Endothelial cell of umbilical vein (primary cell): ENCODE results near the gene IL17REL. TPM values are rescaled to one million over a fixed set of nuclear protein-coding genes. Genes with fewer than 3 reads are reported as not detected.

Source experiments
- BruUV-seq: library from RNA; stranded (reverse); fragments of 400-500 nt; replicated peaks from 2 replicates; lab custom pipeline; 2021; lab: Mats Ljungman, UMichigan
- CTCF ChIA-PET: fragments of 300-600, 350-600 bp; sonication (Branson Sonifier 250); formaldehyde crosslinking; loops from one replicate; lab custom pipeline; 2021; ENCODE audit warnings: antibody characterized with exemption, inconsistent platforms; lab: Charles Lee
- POLR2A ChIA-PET: fragments of 300-600, 350-600 bp; sonication (Branson Sonifier 250); formaldehyde crosslinking; loops from one replicate; lab custom pipeline; 2021; ENCODE audit warnings: antibody characterized with exemption, inconsistent platforms; lab: Charles Lee
- DNase-seq: peaks from one replicate; pipeline ENCODE4 v3.0.0-alpha.2; 2011; ENCODE audit warnings: low read depth, low spot score
- FAIRE-seq: peaks from 2 replicates; lab custom pipeline; 2011; peaks lifted over from hg19 to GRCh38; lab: Jason Lieb, UNC
- H2AFZ ChIP-seq: 2 replicates; pipeline ENCODE4 v1.6.0; 2012; ENCODE audit warnings: low read depth, low read length, control low read depth, inconsistent platforms
- H3K27ac ChIP-seq: 2 replicates; pipeline ENCODE4 v1.5.1; 2011; ENCODE audit warnings: low read depth, mild to moderate bottlenecking, control low read depth, low read length, moderate library complexity; ENCODE audit not compliant: insufficient read depth
- H3K27me3 ChIP-seq, 2 experiments: 2 replicates each; pipeline versions ENCODE4 v1.6.0 to v1.6.1; 2011; ENCODE audit warnings: low read length in 2 of 2, mixed read lengths in 1 of 2; ENCODE audit not compliant: control insufficient read depth in 2 of 2, insufficient read depth in 2 of 2
- H3K36me3 ChIP-seq, 2 experiments: 2 replicates in 1 of 2; 3 replicates in 1 of 2; pipeline ENCODE4 v1.5.1; 2011; ENCODE audit warnings: low read length in 2 of 2, mild to moderate bottlenecking in 1 of 2, moderate library complexity in 1 of 2; ENCODE audit not compliant: control insufficient read depth in 2 of 2, insufficient read depth in 2 of 2; ENCODE audit errors: extremely low read depth in 1 of 2
- H3K4me1 ChIP-seq: 3 replicates; pipeline ENCODE4 v1.5.1; 2011; ENCODE audit warnings: mild to moderate bottlenecking, low read length; ENCODE audit not compliant: control insufficient read depth, insufficient read depth; ENCODE audit errors: extremely low read depth
- H3K4me2 ChIP-seq: 2 replicates; pipeline ENCODE4 v1.6.1; 2011; ENCODE audit warnings: low read length, control low read depth, mixed read lengths; ENCODE audit not compliant: insufficient read depth
- H3K4me3 ChIP-seq, 3 experiments: fragments of 200-600 bp in 1 of 3; sonication (generic), shearing (Covaris generic) in 1 of 3; replicated peaks in 1 of 3; 2 replicates each; pipeline ENCODE4 v1.5.1; 2011 to 2016; ENCODE audit warnings: control low read depth in 3 of 3, low read length in 3 of 3, mild to moderate bottlenecking in 2 of 3, inconsistent platforms in 1 of 3, low read depth in 1 of 3, moderate library complexity in 1 of 3; ENCODE audit not compliant: insufficient read depth in 1 of 3
- H3K79me2 ChIP-seq: 2 replicates; pipeline ENCODE4 v1.6.0; 2012; ENCODE audit warnings: low read length, inconsistent platforms; ENCODE audit not compliant: control insufficient read depth, insufficient read depth
- H3K9ac ChIP-seq: replicated peaks from 2 replicates; pipeline ENCODE3; 2011; ENCODE audit warnings: low read length, control low read depth; ENCODE audit not compliant: insufficient read depth; ENCODE audit errors: extremely low read depth
- H3K9me1 ChIP-seq: replicated peaks from 3 replicates; pipeline ENCODE4 v1.6.0; 2011; ENCODE audit warnings: mild to moderate bottlenecking, low read length; ENCODE audit not compliant: control insufficient read depth, insufficient read depth; ENCODE audit errors: extremely low read depth
- H3K9me3 ChIP-seq: replicated peaks from 2 replicates; pipeline ENCODE4 v1.5.1; 2012; ENCODE audit warnings: low read length, inconsistent platforms; ENCODE audit not compliant: control insufficient read depth, insufficient read depth
- H4K20me1 ChIP-seq: replicated peaks from 2 replicates; pipeline ENCODE3; 2011; ENCODE audit warnings: mild to moderate bottlenecking, low read length; ENCODE audit not compliant: control insufficient read depth, insufficient read depth; ENCODE audit errors: extremely low read depth
- GATA2 ChIP-seq: IDR thresholded peaks from 2 replicates; pipeline ENCODE4 v1.7.0; 2011; ENCODE audit warnings: low read depth, mild to moderate bottlenecking, moderate library complexity, mixed read lengths, low read length; ENCODE audit not compliant: insufficient read length, insufficient read depth
- JUN ChIP-seq: IDR thresholded peaks from 2 replicates; pipeline ENCODE4 v1.6.1; 2011; ENCODE audit warnings: borderline replicate concordance, low read depth; ENCODE audit not compliant: insufficient read length, insufficient read depth
- MAX ChIP-seq: IDR thresholded peaks from 2 replicates; pipeline ENCODE4 v1.6.1; 2011; ENCODE audit not compliant: insufficient read depth, insufficient read length
- MYC ChIP-seq: IDR thresholded peaks from one replicate; pipeline ENCODE4 v1.6.1; 2011; ENCODE audit warnings: mild to moderate bottlenecking, low read depth, low read length
- POLR2A ChIP-seq: IDR thresholded peaks from 2 replicates; pipeline ENCODE4 v1.6.1; 2012; ENCODE audit warnings: low read depth, mild to moderate bottlenecking, control low read depth, low read length
- POLR2AphosphoS5 ChIP-seq: IDR thresholded peaks from 2 replicates; pipeline ENCODE4 v1.6.1; 2012; ENCODE audit warnings: low read depth, mild to moderate bottlenecking, control low read depth, low read length, moderate library complexity; ENCODE audit not compliant: insufficient read depth
- dilution Hi-C: fragments of 300-500 bp; cut with MboI; formaldehyde crosslinking; loops from one replicate; pipeline ENCODE4 v1.15.0; 2019; ENCODE audit warnings: low sequenced_read_pairs; ENCODE audit not compliant: extremely low pct_ligation_motif_present
- intact Hi-C: fragments of 100-400 bp; cut with micrococcal nuclease; formaldehyde crosslinking; loops from one replicate; pipeline ENCODE4 v1.10.0; 2022
- polyA plus RNA-seq, 4 experiments: library from polyadenylated mRNA; depleted of rRNA in 3 of 4; stranded (reverse) in 3 of 4; unstranded in 1 of 4; fragments of >200 nt; gene quantifications; 2 replicates each; pipeline versions ENCODE4 v1.2.1 to v1.2.3, GENCODE V29; 2011 to 2012; ENCODE audit warnings: missing spikeins in 1 of 4
- total RNA-seq: library from RNA; stranded (reverse); gene quantifications from 2 replicates; pipeline ENCODE4 v1.2.3, GENCODE V29; 2021

Gene IL17REL
- total and polyA plus RNA-seq, 2 donors (not counting 3 experiments of a cell fraction or from before 2014, with no cell fraction given): 0.06 to 0.15 TPM

GRCh38 chr22:50032941-50033601 is 20.5 kb upstream of the IL17REL start:
- Histone ChIP-seq H3K4me1 (no peaks in the 10 kb centered on the region), H3K27me3 (no peaks in the 10 kb centered on the region), H3K79me2 (no peaks in the 10 kb centered on the region), H3K9ac (no peak overlapping the region), H3K4me3 (no peak overlapping the region), H3K27ac (no peak overlapping the region), H3K36me3 (no peaks in the 10 kb centered on the region), H2AFZ (no peak overlapping the region), H4K20me1 (no peaks in the 10 kb centered on the region), H3K9me1 (no peaks in the 10 kb centered on the region), H3K4me2 (no peak overlapping the region), H3K9me3 (no peaks in the 10 kb centered on the region)
- dilution Hi-C loops (no loop called here), intact Hi-C loops (loop anchor here (5.0 kb wide), 2 partner anchors 41 to 266 kb away; no protein-coding TSS in a partner anchor)
- no peak for FAIRE-seq
- TF ChIP-seq POLR2A (no peak), JUN (no peak), POLR2AphosphoS5 (no peak)
- ChIA-PET POLR2A (no interaction called here), CTCF (no interaction called here)
- DNase-seq: no peak
- no TSS peak for BruUV-seq

DNA sequence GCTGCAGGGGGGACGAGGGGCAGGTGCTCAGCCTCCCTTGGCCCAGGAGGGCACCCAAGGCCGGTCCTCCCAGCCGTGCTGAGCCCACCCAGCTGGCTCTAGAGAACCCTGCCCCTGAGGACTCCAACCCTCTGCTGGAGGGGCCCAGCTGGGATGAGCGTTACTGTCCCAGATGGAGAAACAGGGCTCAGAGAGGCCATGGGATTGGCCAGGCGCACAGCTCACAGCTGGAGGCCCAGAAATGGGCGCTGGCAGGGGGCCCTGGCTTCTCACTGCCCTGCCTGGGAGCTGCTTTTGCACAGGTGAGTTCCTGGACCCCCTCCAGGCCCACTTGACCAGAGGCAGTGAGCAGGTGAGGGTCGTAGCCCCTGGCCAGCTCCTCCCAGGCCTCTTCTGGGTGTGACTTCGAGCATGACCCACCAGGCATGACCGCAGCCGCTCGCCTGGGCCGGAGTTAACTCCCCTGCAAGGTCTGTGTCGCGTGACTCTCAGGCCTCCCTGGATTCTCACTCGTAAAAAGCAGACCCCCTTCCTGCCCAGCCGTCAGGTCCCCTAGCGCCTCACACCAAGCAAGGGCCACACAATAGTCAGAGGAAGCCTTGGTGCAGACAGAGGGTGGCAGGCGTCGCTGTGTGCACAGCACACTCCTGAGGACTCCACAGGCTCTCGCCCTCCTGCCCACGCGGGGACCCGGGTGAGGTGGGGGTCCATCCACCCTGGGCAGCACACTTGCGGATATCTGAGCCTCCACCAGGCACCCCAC is 19.7 kb upstream of the IL17REL start:
- H3K4me3 ChIP-seq: no peak overlapping the region
- ChIA-PET CTCF (interaction anchor here (0.9 to 3.1 kb wide), 4 partner anchors 95 to 114 kb away, joined by 3 to 174 read pairs (median 22); no protein-coding TSS in a partner anchor), POLR2A (no interaction called here)
- H3K27me3 ChIP-seq: no peaks in the 10 kb centered on the region
- BruUV-seq: no TSS peak
- H3K9me1 ChIP-seq: no peaks in the 10 kb centered on the region
- H3K79me2 ChIP-seq: no peaks in the 10 kb centered on the region
- FAIRE-seq (no peak), DNase-seq (no peak)
- no peaks in the 10 kb centered on the region for H3K4me1 ChIP-seq
- H2AFZ ChIP-seq: no peak overlapping the region
- H3K36me3 ChIP-seq: no peaks in the 10 kb centered on the region
- H3K9ac ChIP-seq: no peak overlapping the region
- TF ChIP-seq JUN: no peak
- no peak for TF ChIP-seq MYC
- no peak for TF ChIP-seq MAX
- no peak for TF ChIP-seq POLR2AphosphoS5
- no peak for TF ChIP-seq GATA2
- no peak overlapping the region for H3K4me2 ChIP-seq
- intact Hi-C loops (loop anchor here (5.0 kb wide), 2 partner anchors 40 to 265 kb away; no protein-coding TSS in a partner anchor), dilution Hi-C loops (no loop called here)
- no peaks in the 10 kb centered on the region for H3K9me3 ChIP-seq
- no peak overlapping the region for H3K27ac ChIP-seq
- H4K20me1 ChIP-seq: no peaks in the 10 kb centered on the region
